SK-N-SH (cell line): ENCODE results near the gene RBM10. TPM values are rescaled to one million over a fixed set of nuclear protein-coding genes. Genes with fewer than 3 reads are reported as not detected.

Experiments used
- CTCF ChIA-PET: fragments of 300-600, 350-600 bp; formaldehyde crosslinking; extraction: SDS; loops from one replicate; lab custom pipeline; 2021; lab: Yijun Ruan, JAX
- POLR2A ChIA-PET: fragments of 350-600 bp; sonication (Branson Sonifier 250); formaldehyde crosslinking; extraction: SDS; loops from one replicate; lab custom pipeline; 2020; ENCODE audit warnings: antibody characterized with exemption, inconsistent platforms; lab: Yijun Ruan, JAX
- DNase-seq: peaks from one replicate; pipeline ENCODE4 v3.0.0; 2012
- H2AFZ ChIP-seq: fragments of 200-600 bp; sonication (generic); 2 replicates; pipeline ENCODE4 v1.8.1; 2016; ENCODE audit warnings: antibody characterized with exemption, mild to moderate bottlenecking, low read depth
- H3F3A ChIP-seq: fragments of 200-600 bp; sonication (generic); replicated peaks from 2 replicates; pipeline ENCODE3; 2016; ENCODE audit warnings: antibody characterized with exemption, mild to moderate bottlenecking; ENCODE audit not compliant: insufficient read depth
- H3K27ac ChIP-seq, 2 experiments: fragments of 200-500 bp in 1 of 2; fragments of 200-600 bp in 1 of 2; sonication (Bioruptor generic) in 1 of 2; sonication (generic), shearing (Covaris generic) in 1 of 2; 2 replicates each; pipeline versions ENCODE4 v1.5.1 to v1.6.1; 2014 to 2016; ENCODE audit warnings: low read depth in 2 of 2, inconsistent platforms in 1 of 2, low read length in 1 of 2, mild to moderate bottlenecking in 1 of 2, mixed read lengths in 1 of 2
- H3K27me3 ChIP-seq: fragments of 200-600 bp; sonication (generic), shearing (Covaris generic); 2 replicates; pipeline ENCODE4 v1.6.1; 2016; ENCODE audit warnings: mixed run types; ENCODE audit not compliant: insufficient read depth
- H3K36me3 ChIP-seq, 2 experiments: fragments of 200-500 bp in 1 of 2; fragments of 200-600 bp in 1 of 2; sonication (Bioruptor generic) in 1 of 2; sonication (generic) in 1 of 2; replicated peaks in 1 of 2; 2 replicates each; pipeline versions ENCODE3 to v1.5.1; 2014 to 2016; ENCODE audit warnings: low read length in 1 of 2, mild to moderate bottlenecking in 1 of 2; ENCODE audit not compliant: insufficient read depth in 2 of 2, control insufficient read depth in 1 of 2
- H3K4me1 ChIP-seq, 2 experiments: fragments of 200-500 bp in 1 of 2; fragments of 200-600 bp in 1 of 2; sonication (Bioruptor generic) in 1 of 2; sonication (generic), shearing (Covaris generic) in 1 of 2; 2 replicates each; pipeline versions ENCODE4 v1.5.1 to v1.6.1; 2014 to 2016; ENCODE audit warnings: low read depth in 1 of 2, low read length in 1 of 2, mixed run types in 1 of 2; ENCODE audit not compliant: insufficient read depth in 2 of 2, control insufficient read depth in 1 of 2
- H3K4me2 ChIP-seq: fragments of 200-600 bp; sonication (generic), shearing (Covaris generic); 2 replicates; pipeline ENCODE4 v1.6.1; 2017; ENCODE audit warnings: mixed run types
- H3K4me3 ChIP-seq, 2 experiments: fragments of 200-500 bp in 1 of 2; fragments of 200-600 bp in 1 of 2; sonication (Bioruptor generic) in 1 of 2; sonication (generic), shearing (Covaris generic) in 1 of 2; 2 replicates each; pipeline versions ENCODE4 v1.5.1 to v1.8.1; 2014 to 2016; ENCODE audit warnings: low read depth in 2 of 2, inconsistent platforms in 1 of 2, low read length in 1 of 2, mild to moderate bottlenecking in 1 of 2, mixed read lengths in 1 of 2, moderate library complexity in 1 of 2
- H3K79me2 ChIP-seq: fragments of 200-600 bp; sonication (generic); 2 replicates; pipeline ENCODE4 v1.8.1; 2017; ENCODE audit warnings: mild to moderate bottlenecking; ENCODE audit not compliant: insufficient read depth
- H3K9ac ChIP-seq: fragments of 200-600 bp; sonication (generic); 2 replicates; pipeline ENCODE4 v1.6.1; 2017; ENCODE audit warnings: mixed run types
- H3K9me2 ChIP-seq: fragments of 200-600 bp; sonication (generic); 2 replicates; pipeline ENCODE4 v1.6.1; 2017; ENCODE audit warnings: mixed run types
- H3K9me3 ChIP-seq: fragments of 200-600 bp; sonication (generic); 2 replicates; pipeline ENCODE4 v1.6.1; 2017; ENCODE audit warnings: mixed run types, mild to moderate bottlenecking, moderate library complexity
- H4K20me1 ChIP-seq: fragments of 200-600 bp; sonication (generic); 2 replicates; pipeline ENCODE4 v1.6.1; 2017; ENCODE audit warnings: mild to moderate bottlenecking, mixed run types; ENCODE audit not compliant: insufficient read depth
- CHD2 ChIP-seq: fragments of 150-350 bp; IDR thresholded peaks from 2 replicates; pipeline ENCODE4 v1.6.1; 2018; ENCODE audit warnings: low read length; ENCODE audit not compliant: partially characterized antibody
- ELF1 ChIP-seq: IDR thresholded peaks from 2 replicates; pipeline ENCODE4 v1.4.0; 2012
- EP300 ChIP-seq, 2 experiments: IDR thresholded peaks; 2 replicates each; pipeline versions ENCODE4 v1.4.0 to v1.6.1; 2012; ENCODE audit warnings: borderline replicate concordance in 1 of 2, low read depth in 1 of 2, low read length in 1 of 2
- EZH2phosphoT487 ChIP-seq: fragments of 200-600 bp; sonication (generic); IDR thresholded peaks from 2 replicates; pipeline ENCODE4 v1.6.1; 2017; ENCODE audit warnings: low read depth, mixed run types, mild to moderate bottlenecking, antibody characterized with exemption, moderate library complexity, borderline replicate concordance
- FOSL2 ChIP-seq: IDR thresholded peaks from 2 replicates; pipeline ENCODE4 v1.4.0; 2012; ENCODE audit warnings: low read depth, mild to moderate bottlenecking, moderate library complexity, borderline replicate concordance
- FOXM1 ChIP-seq: IDR thresholded peaks from 2 replicates; pipeline ENCODE4 v1.4.0; 2012; ENCODE audit warnings: low read depth, mild to moderate bottlenecking
- NRF1 ChIP-seq: IDR thresholded peaks from 2 replicates; pipeline ENCODE4 v1.6.1; 2012; ENCODE audit warnings: low read depth, mild to moderate bottlenecking, low read length
- RFX5 ChIP-seq: IDR thresholded peaks from 2 replicates; pipeline ENCODE4 v1.6.1; 2012; ENCODE audit warnings: mild to moderate bottlenecking, improper control_type of control experiment, low read length
- SIN3A ChIP-seq: IDR thresholded peaks from 2 replicates; pipeline ENCODE4 v1.6.1; 2012; ENCODE audit warnings: low read depth, mild to moderate bottlenecking, low read length, moderate library complexity, borderline replicate concordance
- TEAD4 ChIP-seq: IDR thresholded peaks from 2 replicates; pipeline ENCODE4 v1.4.0; 2012; ENCODE audit warnings: mild to moderate bottlenecking, borderline replicate concordance; ENCODE audit not compliant: insufficient read depth
- WGBS: methylation state at CpG from one replicate; pipeline ENCODE4 v1.1.6; 2017; ENCODE audit warnings: low lambda C conversion rate; 5-methylcytosine and 5-hydroxymethylcytosine counted together
- polyA plus RNA-seq, 3 experiments: library from polyadenylated mRNA; depleted of rRNA; stranded (reverse); fragments of >200 nt; gene quantifications; 2 replicates each; pipeline ENCODE4 v1.2.3, GENCODE V29; 2012
- TF ChIP-seq, protein P1 (sequence below): fragments of 150-350 bp; IDR thresholded peaks from 2 replicates; pipeline ENCODE4 v1.6.1; 2016; ENCODE audit warnings: mild to moderate bottlenecking, low read depth, low read length
- TF ChIP-seq, protein P2 (sequence below): IDR thresholded peaks from 2 replicates; pipeline ENCODE4 v1.4.0; 2012; ENCODE audit warnings: low read depth, borderline replicate concordance

The RBM10 gene
- polyA plus RNA-seq, 1 of the 3 experiments (the other 2 are of a cell fraction) = 34.4 TPM

DNA sequence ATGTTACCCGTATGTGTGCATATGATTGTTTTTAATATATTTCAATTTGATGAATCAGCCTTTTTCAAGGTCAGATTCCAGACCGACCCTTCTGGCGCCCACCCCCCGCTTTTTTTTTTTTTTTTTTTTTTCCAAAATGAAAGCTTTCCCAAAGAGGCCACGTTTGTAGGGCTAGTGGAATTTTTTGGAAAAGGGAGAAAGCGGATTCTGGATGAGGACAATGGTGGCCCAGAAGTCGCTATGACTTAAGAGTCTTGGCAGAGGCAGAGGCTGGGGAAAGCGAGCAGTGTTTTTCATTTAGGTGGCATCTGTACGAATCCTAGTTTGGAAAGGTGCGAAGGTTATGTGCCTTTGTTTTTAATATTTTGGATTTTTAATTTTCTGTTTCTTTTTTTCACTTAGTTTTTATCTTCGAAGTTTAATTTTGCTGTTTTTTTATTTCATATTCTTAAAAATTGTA, 15.1 kb upstream of the RBM10 start:
- H3K36me3 ChIP-seq = no peaks in the 10 kb centered on the region
- WGBS = 16% methylated on average over 11 of the region's 11 CpGs
- ChIA-PET CTCF (interaction anchor here (1.6 to 3.0 kb wide), 2 partner anchors 15 to 36 kb away, joined by 3 to 9 read pairs; partner anchors contain the start of genes NDUFB11 and RBM10), POLR2A (interaction anchor here (1.0 to 3.0 kb wide), 2 partner anchors 14 to 152 kb away, joined by 4 to 19 read pairs; partner anchors contain the start of genes NDUFB11 and RBM10)
- peak overlapping the region; percentile 50 to 70 for H3K4me3 ChIP-seq
- no peak for TF ChIP-seq EP300 (IDR thresholded peaks at IDR 0.05; ENCODE audit: borderline replicate concordance in 1 of 2, low read depth in 1 of 2, low read length in 1 of 2)
- TF ChIP-seq NRF1 = no peak
- no peak for TF ChIP-seq SIN3A
- TF ChIP-seq CHD2 = no peak
- TF ChIP-seq EZH2phosphoT487 = no peak
- TF ChIP-seq FOXM1 = no peak
- no peak for TF ChIP-seq ELF1
- H3K79me2 ChIP-seq = peaks cover 4% of the 10 kb centered on the region; the same call in 1 of the 2 replicates
- peak overlapping the region; percentile 64; the same call in 1 of the 2 replicates for H3K9ac ChIP-seq
- peaks cover 8% of the 10 kb centered on the region; the same call in 1 of the 2 replicates for H3K27me3 ChIP-seq
- H3K27ac ChIP-seq = peak overlapping the region; percentile 39 to 82; a peak in 3 of 4 replicates
- no peak for DNase-seq
- no peak overlapping the region for H2AFZ ChIP-seq
- no peaks in the 10 kb centered on the region for H4K20me1 ChIP-seq
- H3K4me2 ChIP-seq = peak overlapping the region; percentile 68
- no peaks in the 10 kb centered on the region for H3K9me3 ChIP-seq
- no peaks in the 10 kb centered on the region for H3F3A ChIP-seq
- H3K4me1 ChIP-seq = peaks cover 0 to 2% of the 10 kb centered on the region in 2 experiments; a peak in 1 of 4 replicates
- H3K9me2 ChIP-seq = no peaks in the 10 kb centered on the region

- Histone ChIP-seq H3K9me3 (no peaks in the 10 kb centered on the region), H3K27ac (no peak overlapping the region), H3K4me2 (no peak overlapping the region), H3K4me3 (no peak overlapping the region), H2AFZ (no peak overlapping the region), H3K9ac (no peak overlapping the region), H3K4me1 (peaks cover 0 to 1% of the 10 kb centered on the region in 2 experiments; a peak in 1 of 4 replicates), H3K9me2 (no peaks in the 10 kb centered on the region), H3K79me2 (peaks cover 4% of the 10 kb centered on the region; the same call in 1 of the 2 replicates)
- POLR2A ChIA-PET = no interaction called here
- TF ChIP-seq TEAD4 (no peak), FOSL2 (no peak), EP300 (IDR thresholded peaks at IDR 0.05; ENCODE audit: borderline replicate concordance in 1 of 2, low read depth in 1 of 2, low read length in 1 of 2) (no peak), RFX5 (no peak)
- TF ChIP-seq, protein P1, sequence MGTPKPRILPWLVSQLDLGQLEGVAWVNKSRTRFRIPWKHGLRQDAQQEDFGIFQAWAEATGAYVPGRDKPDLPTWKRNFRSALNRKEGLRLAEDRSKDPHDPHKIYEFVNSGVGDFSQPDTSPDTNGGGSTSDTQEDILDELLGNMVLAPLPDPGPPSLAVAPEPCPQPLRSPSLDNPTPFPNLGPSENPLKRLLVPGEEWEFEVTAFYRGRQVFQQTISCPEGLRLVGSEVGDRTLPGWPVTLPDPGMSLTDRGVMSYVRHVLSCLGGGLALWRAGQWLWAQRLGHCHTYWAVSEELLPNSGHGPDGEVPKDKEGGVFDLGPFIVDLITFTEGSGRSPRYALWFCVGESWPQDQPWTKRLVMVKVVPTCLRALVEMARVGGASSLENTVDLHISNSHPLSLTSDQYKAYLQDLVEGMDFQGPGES = no peak
- TF ChIP-seq, protein P2, sequence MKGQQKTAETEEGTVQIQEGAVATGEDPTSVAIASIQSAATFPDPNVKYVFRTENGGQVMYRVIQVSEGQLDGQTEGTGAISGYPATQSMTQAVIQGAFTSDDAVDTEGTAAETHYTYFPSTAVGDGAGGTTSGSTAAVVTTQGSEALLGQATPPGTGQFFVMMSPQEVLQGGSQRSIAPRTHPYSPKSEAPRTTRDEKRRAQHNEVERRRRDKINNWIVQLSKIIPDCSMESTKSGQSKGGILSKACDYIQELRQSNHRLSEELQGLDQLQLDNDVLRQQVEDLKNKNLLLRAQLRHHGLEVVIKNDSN = no peak
- TF ChIP-seq, all 33 proteins: peak for 0
- CTCF ChIA-PET = interaction anchor here (1.4 kb wide), 1 partner anchor 15 kb away, joined by 3 read pairs; no protein-coding TSS in a partner anchor
- H3K27me3 ChIP-seq = peaks cover 8% of the 10 kb centered on the region; the same call in 1 of the 2 replicates
- DNase-seq = no peak
- WGBS = 59% methylated on average over 5 of the region's 5 CpGs
- no peaks in the 10 kb centered on the region for H4K20me1 ChIP-seq
- no peaks in the 10 kb centered on the region for H3F3A ChIP-seq
- no peaks in the 10 kb centered on the region for H3K36me3 ChIP-seq
Observed at GRCh38 chrX:47133493-47133892, 11.5 kb upstream of the RBM10 start.
